Cerebellar cortex (tissue), 1 donor: Measurements from ENCODE around the gene AKAP10.
A peak's percentile ranks its signal among the peaks of the same experiment; 100 is the strongest.
"Not testable (repeated sequence)": the region's sequence is repeated elsewhere in the genome, so short reads cannot be mapped to it uniquely, and the experiment has no call there.

Source experiments
- DNase-seq: peaks from one replicate; pipeline ENCODE4 v3.0.0-alpha.2; 2015; ENCODE audit warnings: low spot score

AKAP10 gene, protein sequence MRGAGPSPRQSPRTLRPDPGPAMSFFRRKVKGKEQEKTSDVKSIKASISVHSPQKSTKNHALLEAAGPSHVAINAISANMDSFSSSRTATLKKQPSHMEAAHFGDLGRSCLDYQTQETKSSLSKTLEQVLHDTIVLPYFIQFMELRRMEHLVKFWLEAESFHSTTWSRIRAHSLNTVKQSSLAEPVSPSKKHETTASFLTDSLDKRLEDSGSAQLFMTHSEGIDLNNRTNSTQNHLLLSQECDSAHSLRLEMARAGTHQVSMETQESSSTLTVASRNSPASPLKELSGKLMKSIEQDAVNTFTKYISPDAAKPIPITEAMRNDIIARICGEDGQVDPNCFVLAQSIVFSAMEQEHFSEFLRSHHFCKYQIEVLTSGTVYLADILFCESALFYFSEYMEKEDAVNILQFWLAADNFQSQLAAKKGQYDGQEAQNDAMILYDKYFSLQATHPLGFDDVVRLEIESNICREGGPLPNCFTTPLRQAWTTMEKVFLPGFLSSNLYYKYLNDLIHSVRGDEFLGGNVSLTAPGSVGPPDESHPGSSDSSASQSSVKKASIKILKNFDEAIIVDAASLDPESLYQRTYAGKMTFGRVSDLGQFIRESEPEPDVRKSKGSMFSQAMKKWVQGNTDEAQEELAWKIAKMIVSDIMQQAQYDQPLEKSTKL

DNA sequence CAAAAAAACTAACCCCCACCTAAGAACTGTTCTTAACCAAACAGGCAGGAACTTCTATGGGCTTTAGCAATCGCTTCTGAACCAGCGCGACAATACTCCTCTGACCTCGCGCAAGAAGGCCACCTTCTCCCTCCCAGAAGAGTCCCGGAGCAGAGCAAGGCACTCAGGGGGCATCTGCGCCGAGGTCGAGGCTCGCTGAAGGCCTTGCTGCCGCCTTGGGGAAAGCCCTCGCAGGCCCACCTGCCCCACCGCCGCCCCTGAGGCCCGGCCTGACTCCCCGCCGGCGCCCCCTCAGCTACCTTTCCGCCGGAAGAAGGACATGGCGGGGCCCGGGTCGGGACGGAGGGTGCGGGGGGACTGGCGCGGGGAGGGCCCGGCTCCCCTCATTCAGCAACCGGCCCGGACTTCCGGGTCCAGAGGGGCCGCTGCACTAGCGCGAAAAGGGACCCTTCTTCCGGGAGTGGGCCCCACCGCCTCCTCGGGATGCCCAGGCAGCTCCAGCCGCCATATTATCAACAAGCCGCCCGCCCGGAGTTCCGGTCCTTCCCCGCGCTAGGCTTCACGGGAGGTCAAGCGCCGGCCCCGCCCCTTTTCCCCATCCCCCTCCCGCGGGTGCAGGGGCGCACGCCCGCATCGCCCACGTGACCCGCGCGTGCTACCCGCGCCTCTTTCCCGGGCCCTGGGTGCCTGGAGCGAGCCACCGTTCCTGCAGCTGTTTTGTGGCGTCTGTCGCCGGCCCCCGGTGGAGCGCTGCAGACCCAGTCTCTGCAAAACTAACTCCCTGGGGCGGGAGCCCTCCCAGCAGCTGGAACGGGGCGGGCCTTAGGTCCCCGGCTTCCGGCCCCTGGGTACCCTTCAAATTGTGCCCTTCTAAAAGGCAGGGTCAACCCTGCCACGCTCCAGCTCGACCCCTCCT is at the start of gene AKAP10:
Gene AKAP10 (minus strand): TSS at position 536 of the 916 bp plus-strand sequence. CDS start 149 bp downstream, at position 387.
- DNase-seq, result peak; percentile 83

DNA sequence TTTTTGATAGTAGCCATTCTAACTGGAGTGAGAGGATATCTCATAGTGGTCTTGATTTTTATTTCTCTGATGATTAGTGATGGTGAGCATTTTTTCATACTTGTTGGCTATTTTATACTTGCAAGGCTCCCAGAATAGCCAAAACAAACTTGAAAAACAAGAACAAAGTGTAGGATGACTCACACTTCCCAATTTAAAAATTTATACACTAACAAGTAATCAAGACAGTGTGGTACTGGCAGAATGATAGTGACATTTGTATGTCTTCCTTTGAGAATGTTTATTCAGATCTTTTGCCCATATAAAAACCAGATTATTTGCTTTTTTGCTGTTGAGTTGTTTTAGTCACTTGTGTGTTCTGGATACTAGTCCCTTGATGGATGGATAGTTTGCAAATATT is 49.3 kb upstream of the AKAP10 start:
- no peak for DNase-seq

DNA sequence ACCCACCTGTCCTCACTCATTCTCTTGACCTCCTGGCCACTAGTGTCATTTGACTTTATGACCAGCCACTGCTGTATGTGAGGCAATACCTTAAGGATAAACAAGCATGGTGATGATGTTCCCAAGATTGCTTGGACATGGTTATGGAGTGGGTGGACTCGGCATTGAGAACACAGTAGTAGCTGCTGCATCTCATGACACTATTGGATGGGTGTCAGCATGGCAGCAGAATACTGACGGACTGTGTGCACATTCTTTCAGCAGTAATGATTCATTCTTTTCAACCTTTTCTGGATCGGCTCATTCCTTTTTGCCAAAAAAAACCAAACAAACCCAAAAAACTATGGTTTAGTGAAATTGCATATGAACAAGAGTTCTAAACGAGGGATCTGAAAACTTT is 45.1 kb upstream of the AKAP10 start:
- no peak for DNase-seq

DNA sequence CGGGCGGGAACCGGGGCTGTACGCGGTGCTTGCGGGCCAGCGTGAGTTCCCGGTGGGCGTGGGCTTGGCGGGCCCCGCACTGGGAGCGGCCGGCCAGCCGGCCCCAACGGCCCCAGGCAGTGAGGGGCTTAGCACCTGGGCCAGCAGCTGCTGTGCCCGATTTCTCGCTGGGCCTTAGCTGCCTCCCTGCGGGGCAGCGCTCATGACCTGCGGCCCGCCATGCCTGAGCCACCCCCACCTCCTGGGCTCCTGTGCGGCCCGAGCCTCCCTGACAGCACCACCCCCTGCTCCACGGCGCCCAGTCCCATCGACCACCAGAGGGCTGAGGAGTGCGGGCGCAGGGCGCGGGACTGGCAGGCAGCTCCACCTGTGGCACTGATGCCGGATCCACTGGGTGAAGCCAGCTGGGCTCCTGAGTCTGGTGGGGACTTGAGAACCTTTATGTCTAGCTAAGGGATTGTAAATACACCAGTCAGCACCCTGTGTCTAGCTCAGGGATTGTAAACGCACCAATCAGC is 38.9 kb upstream of the AKAP10 start:
- DNase-seq, result not testable (repeated sequence)

DNA sequence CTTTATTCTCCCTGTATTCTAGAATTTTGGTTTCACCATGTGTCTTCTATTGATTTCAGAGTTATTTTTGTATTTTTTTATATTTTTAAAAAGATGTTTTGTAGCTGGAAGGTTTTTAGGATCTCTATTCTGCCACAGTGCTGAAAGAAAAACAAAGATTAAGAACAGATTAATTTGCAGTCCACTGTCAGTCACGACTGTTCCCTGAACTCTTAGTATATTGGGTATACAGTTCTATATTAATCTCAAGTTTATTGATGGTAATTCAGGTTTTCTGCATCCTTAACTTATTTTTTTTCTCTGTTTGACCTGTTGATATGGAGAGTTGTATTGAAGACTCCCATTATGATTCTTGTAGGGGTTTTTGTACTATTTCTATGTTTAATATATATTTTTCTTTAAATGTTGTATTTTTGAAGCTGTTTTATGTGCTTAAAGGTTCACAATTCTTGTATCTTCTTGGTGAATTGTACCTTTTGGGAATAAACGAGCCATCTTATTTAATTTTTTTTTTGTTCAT is 34.4 kb upstream of the AKAP10 start:
- DNase-seq, result no peak

DNA sequence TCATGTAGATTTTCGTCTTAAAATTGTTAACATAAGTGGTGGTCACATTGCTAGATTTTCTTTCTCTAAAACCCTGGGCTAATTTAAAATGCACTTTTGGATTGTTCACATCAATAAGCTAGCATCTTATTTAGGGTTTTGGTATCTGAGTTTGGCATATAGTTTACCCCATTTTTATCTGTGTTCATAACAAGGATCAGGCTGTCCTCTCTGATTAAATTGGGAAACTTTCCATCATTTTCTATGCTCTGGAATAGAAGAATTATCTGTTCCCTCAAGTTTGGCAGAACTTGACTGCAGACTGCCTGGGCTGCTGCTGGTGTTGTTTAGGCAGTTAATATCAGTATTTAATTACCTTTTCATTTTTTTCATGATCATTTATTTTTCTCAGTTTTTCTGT is 33.3 kb upstream of the AKAP10 start:
- DNase-seq, result peak; percentile 22

DNA sequence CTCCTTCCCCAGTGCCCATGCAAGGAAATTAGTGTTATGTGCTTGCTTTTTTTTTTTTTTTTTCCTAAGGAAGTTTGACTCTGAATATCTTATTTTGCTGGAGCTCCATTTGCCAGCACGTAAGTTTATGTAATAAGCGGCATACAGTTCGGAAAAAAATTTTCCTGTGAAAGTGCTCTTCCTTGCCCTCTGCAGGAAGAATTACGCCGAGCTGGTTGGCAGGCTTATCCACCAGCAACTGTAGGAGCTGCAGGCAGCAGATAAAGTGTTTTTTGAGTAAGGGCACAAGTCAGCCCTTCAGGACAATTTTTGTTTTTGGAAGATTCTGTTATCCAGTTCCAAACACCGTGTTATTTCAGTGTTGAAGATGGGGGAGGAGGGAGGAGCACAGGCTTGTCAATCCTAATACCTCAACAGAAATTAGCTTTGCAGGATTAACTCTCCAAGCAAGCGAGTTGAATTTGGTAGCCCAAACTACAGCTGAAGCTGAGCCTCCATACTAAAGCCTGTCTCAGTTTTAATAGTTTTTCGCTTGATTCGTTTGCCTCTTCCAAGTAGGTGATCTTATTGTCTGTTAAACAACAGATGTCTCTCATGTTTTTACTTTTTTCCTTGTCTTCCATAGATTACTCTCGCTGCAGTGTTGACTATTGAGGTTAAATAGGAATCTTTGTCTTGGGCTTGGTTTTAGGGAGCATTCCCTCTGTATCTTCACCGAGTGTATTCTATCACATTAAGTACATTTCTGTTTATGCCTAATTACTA is 32.7 kb upstream of the AKAP10 start:
- DNase-seq, result peak; percentile 91

DNA sequence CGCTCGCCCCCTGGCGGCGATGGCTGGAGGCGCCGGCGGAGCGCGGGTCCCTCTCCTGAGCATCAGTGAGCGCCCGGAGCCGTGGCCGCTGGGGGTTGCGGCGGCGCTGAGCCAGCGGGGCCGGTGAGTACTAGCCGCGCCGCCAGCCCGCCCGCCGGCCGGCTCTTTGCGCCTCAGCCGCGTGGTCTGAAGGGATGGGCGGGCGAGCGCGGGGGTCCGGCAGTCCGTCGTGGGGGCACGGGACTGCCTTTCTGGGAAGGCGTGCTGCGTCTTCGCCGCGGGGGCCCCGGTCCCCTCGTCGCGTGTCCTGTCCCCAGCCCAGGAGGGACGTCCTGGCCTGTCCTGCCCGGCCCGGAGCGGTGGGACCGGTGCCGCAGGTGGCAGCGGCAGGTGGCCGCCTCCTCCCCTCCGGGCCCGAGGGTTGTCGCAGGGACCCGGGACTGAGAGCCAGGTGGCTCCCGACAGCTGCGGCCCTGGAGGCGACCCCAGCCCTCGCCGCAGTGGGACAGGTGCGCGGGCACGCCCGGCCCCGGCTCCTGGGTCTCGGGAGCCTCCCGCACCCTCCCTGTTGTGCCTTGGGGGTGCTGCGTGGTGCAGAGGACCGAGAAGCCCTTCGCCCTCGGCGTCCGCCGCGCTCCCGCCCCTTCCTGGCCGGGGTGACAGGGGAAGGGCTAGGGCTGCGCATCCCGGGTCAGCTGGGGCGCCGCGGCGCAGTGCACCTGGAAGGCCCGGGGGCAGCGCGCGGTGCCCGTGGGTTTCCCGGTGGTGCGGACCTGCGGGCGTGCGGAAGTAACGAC is 31.9 kb upstream of the AKAP10 start, which contains the start of gene SPECC1:
Gene SPECC1 (plus strand): TSS at position 58 of the 797 bp plus-strand sequence. CDS start 87,293 bp downstream, outside the sequence.
- DNase-seq, result peak; percentile 67

DNA sequence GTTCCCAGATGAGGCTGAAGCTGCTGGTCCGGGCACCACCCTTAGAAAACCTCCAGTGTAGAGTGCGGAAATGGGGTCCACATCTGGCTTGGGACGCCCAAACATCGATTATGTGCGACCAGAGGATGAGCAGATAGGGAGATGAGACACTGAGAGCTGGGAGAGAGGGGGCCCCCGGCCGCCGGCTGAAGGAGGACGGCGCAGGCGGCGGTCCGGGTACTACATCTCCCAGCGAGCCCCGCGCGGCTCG is 31.3 kb upstream of the AKAP10 start:
- DNase-seq, result no peak

DNA sequence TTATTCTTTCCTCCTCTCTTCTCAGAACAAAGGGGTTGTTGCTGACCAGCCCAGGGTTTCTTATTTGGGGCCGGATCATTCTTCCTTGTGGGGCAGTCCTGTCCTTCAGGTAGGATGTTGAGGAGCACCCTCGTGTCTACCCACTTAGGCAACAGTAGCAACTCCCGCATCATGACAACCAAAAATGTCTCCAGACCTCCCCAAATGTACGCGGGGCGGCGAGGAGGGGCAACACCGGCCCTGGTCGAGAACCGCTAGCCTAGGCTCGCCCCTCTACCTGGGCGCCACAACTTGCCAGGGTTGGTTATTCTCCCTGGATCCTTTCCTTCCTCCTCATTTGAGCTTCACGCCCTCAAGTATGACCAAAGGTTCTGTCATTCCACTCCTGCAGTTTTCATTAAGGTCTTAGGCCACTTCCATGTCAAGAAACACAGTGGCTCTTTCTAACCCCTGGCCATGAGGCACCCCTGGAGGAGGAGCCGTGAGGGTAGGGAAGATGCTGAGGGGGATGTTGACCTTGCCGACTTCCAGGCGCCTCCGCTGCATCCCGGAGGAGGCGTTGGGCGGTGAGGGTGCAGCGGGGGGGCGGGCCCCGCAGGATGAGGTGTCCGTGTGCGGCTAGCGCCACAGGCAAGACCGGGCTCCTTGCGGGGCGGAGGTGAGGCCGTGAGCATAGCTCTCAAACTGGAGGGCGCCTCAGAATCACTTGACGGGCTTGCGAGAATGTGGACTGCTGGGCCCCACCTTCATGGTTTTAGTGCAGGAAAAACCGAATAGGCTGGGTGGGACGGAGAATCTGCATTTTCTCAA is 30.8 kb upstream of the AKAP10 start:
- DNase-seq, result peak; percentile 30

DNA sequence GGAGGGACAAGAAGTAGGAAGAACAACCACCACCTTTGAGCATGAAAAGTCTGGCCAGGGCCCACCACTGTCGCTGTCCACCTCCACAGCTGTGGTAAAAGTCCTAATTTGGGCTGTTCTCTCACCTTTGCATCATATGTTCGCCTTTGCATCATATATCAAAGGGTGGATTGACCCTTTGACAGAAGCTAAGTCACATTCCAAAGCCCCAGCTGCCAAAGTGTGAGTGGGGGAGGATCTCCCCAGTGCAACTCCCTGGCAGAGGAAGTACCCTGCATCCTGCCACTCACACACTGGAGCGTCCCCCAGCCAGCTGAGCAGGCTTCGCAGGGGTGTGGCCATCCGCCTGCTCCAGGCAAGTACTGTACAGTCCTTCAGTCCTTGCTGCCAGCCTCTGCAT is 18.9 kb upstream of the AKAP10 start:
- no peak for DNase-seq

DNA sequence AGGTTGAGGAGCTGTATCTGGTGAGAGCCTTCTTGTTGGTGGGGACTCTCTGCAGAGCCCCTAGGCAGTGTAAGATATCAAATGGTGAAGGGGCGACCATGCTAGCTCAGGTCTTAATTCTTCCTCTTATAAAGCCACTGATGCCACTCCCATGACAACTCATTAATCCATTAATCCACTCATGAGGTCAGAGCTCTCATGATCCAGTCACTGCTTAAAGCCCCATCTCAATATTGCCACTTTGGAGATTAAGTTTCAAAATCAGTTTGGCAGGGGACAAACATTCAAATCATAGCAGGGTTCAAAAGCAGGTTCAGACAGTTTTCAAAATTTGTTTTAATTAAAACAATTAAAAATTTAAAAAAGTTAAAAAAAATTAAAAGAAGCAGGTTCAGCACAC is 18.5 kb upstream of the AKAP10 start:
- no peak for DNase-seq

DNA sequence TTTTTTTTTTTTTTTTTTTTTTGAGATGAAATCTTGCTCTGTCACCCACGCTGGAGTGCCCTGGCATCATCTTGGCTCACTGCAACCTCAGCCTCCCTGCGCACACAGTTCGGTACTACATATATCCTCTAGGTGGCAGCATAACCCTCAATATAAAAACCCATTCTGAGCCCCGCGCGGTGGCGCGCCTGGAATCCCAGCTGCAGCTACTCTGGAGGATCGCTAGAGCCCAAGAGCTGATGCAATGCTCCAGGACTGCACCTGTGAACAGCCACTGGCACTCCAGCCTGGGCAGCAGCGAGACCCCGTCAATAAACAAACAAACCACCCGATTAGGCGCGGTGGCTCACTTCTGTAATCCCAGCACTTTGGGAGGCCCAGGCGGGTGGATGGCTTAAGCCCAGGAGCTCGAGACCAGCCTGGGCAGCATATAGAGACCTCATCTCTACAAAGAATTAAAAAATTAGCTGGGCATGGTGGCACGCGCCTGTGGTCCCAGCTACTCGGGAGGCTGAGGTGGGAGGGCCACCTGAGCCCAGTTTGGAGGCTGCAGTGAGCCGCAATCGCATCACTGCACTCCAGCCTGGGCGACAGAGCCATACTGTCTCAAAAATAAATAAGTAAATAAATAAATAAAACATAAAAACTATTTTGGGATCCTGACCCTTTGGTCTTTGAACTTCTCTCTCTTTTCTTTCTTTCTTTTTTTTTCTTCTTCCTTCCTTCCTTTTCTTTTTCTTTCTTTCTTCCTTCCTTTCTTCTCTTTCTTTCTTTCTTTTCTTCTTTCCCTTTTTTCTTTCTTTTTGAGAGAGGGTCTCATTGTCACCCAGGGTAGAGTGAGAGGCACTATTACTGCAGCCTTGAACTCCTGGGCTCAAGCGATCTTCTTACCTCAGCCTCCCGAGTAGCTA is 15.4 kb upstream of the AKAP10 start:
- DNase-seq, result peak; percentile 90

DNA sequence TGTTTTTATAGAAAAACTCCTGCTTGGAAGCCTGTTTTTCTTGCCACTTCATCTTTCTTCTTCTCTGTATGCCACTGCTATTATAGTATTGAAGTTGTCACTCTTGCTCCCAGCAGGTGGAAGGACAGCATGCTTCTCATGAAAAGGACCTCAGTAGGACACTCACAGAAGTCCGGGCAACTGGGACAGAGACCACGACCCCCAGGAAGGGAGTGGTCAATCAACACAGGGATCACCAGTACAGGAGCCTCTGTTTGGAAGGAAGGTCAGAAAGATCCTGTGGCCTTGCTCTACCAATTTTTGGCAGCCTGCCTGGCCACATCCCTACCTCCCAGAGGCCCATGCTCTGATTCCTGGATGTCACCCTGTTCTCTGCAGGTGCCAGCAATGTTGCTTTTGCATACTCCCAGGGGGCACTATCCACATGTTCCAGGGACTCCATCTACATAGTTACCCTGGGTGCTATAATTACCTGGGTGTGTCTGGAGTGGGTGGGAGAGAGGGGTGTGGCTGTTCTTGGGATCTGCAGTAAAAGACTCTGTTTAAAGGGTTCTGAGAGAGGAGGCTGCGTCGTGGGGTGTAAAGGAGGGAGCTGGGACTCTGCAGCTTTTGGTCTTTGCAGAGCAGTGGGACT is 13.7 kb upstream of the AKAP10 start:
- DNase-seq, result no peak

DNA sequence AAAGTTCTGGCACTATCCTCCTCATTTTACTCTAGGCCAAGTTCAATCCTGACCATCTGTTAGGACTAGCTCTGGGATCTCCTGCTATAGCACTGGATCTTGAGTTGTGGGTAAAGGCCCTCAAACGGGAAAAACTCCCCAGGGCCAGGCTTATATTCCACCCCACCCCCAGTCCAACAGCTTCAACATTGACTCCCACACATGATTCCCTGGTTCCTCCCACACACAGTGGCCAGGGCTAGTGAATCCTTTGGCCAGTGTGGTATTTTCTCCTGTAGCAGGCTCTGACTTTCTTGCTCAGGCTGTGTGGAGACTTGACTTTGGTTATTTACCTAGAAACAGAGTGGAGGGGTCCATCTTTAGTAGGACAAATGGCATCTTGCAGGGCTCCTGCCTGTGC is 10.3 kb upstream of the AKAP10 start:
- no peak for DNase-seq

DNA sequence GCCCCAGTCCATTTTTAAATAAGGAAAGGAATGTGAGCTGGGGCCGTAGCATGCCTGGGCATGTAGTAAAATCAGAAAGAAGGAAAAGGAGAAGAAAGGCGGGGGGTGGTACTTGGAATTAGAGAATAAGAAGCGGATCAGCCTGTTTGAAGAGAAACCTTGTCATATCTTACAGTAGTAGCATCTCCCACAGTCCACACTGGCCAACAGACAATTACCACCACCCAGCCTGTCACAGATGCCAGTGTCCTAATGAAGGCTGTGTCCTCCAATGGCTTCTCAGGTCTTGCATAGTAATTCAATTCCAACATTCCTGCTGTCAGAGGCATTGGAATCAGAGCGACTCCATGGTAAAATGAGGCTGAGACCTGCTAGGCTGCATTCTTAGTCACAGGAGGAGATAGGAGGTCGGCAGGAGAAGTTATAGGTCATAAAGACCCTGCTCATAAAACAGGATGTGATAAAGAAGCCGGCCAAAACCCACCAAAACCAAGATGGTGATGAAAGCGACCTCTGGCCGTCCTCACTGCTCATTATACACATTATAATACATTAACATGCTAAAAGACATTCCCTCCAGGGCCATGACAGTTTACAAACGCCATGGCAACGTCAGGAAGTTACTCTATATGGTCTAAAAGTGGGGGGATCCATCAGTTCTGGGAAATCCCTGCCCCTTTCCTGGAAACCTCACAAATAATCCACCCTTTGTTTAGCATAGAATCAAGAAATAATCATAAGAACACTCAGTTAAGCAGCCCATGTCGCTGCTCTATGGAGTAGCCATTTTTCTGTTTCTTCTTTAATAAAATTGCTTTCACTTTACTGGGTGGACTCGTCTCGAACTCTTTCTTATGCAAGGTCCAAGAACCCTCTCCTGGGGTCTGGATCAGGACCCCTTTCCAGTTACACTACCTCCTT is 9.6 kb upstream of the AKAP10 start:
- no peak for DNase-seq
